ENCODE measurements around the gene AGAP1.
"Not testable (repeated sequence)": the region's sequence is repeated elsewhere in the genome, so short reads cannot be mapped to it uniquely, and the experiment has no call there.

Gene AGAP1

DNA sequence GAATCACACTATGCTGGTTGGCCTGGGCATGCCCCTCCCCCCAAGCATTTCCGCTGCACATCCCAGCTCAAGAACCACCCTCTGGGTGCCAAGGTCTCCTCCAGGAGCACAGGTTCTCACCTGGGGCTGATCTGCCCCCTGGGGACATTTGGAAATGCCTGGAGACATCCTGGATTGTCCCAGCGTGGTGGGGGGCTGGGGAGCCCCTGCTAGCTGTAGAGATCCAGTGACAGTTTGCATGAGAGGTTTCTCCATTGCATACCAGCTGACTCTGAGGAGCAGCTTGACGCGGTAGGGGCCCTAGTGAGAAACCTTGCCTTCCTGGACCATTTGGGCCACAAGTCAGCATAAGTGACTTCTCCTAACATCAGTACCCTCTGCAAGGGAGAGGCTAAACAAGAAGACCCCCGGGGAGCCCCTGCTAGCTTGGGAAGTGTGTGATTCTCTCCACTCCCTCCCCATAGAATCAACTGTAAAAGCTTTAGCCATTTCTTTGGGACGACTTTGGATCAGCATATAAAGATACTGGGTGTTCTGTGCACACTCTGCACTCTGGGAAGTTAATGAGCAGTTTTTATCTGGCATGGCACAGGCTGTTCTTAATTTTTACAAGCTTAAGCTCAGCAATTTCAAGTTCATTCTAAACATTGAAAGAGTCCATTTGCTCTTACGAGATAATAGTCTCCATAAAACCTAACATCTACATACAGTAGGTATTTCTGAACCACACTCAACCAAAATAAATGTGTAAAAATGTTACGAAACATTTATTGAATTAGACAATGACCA lies 580.2 kb downstream of the AGAP1 start:
- in situ Hi-C loops (cut with MboI; ENCODE audit: low pct_unique_long_range_greater_than_20kb, low sequenced_read_pairs): no loop called here
- no peak for DNase-seq

DNA sequence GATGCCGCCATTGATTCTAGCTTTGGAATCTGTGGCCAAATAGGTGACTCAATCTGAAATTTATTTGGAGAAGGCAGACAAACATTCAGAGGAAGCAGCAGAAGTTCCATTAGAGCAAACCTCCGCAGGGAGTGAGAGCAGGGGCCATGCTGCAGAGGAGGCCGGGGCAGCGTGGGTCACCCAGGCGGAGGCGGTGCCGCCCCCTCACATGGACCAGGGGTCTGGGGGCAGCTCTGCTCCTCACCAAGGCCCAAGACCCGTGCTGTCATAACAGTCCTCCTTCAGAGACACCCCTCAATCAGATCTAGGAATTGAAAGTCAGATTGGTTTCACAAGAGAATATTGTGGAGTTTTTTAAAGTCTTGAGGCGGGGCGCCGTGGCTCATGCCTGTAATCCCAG lies 582.0 kb downstream of the AGAP1 start:
- DNase-seq: no peak
- in situ Hi-C loops (cut with MboI; ENCODE audit: low pct_unique_long_range_greater_than_20kb, low sequenced_read_pairs): no loop called here

DNA sequence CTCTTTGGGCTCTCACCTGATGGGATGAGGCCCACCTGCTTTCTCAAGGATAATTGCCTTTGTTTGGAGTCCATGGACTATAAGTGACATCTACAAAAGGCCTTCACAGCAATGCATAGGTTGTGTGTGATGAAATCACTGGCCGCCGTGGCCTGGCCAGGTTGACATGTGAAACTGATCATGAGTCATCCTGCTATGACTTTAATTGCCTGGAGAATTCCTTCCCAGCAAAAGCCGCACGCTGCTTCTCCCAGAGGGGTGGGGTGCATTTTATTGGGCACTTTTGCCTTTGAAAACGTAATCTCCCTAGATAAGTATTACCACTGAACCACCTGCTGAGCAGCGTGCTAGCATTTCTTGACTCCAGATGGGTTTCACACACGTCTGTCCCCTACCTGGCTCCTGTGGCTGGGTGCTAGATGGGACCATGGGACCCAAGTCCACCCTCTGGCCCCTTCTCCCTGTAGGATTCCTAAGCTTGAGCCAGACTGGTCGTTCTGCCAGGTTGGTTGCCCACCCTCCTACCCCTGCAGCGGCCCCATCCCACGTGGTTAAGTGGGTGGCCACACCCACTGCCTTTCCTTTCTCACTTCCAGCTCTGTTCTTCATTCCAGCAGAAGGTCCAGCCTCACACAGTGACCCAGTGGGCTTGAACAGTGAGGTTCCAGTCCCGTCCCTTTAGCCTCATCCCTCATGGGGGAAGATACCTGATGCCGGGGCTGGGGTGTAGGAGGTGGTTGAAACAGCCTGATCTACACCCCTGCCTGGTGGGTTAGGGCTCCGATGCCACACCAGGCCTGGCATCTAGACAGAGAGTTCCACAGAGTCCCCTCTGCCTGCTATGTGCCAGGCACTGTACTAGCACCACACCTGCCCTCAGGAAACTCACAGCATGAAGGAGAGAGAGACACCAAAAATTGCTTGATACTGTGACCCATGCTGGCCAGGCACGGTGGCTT lies 584.7 kb downstream of the AGAP1 start:
- no peak for DNase-seq
- in situ Hi-C loops (cut with MboI; ENCODE audit: low pct_unique_long_range_greater_than_20kb, low sequenced_read_pairs): no loop called here

DNA sequence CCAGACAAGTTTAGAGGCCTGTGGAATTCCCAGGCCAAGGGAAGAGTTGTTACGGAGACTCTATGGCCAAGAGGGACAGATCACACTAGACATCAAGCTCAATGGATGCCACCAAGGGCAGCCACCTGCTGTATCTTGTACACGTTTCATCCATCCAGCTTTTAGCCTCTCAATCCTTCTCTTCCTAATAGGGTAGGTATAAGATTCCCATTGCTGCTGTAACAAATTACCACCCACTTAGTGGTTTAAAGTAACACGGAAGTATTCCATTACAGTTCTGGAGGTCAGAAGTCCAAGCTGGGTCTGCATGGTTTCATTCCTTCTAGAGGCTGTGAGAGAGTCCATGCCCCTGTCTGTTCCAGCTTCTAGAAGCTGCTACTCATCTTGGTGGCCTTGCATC lies 586.6 kb downstream of the AGAP1 start:
- in situ Hi-C loops (cut with MboI; ENCODE audit: low pct_unique_long_range_greater_than_20kb, low sequenced_read_pairs): no loop called here

DNA sequence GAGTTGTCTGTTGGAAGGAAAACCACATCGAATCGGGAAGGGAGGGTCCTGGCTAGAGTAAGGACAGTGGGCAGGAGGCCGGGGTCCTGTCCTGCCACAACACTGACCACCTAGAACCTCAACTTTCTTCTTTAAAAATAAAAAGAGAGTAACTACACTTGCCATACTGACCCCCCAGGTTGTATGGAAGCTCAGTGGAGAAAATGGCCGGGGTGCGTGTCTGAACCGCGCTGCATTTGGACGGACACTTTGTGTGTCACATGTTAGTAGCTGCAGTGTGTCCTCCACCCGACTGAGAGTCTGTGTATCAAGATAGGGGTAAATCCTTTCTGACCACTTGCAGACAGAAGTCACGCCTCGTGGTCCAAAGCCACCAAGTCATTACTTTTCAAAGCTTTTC lies 587.3 kb downstream of the AGAP1 start:
- in situ Hi-C loops (cut with MboI; ENCODE audit: low pct_unique_long_range_greater_than_20kb, low sequenced_read_pairs): no loop called here
- DNase-seq: no peak

More for the DNA sequence above, 586.6 kb downstream of the AGAP1 start:
- no peak for DNase-seq

DNA sequence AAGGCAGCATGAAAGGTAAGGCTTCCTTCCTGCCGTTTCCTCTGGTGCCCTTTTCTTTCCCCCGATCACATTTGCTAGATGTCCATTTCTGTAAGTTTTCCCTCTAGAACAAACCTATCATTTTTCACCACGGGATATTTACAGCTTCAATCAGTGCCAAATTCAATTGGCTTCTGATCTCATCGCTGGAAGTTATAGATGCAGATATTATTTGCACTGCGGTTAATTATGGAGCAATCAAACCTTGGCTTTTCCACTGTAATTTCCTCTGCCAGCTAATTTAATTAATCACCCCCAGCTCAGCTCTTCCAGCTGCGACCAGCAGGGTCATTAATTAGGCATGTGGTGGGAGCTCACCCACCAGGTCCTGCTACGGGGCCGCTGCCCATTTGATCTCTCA lies 588.2 kb downstream of the AGAP1 start:
- DNase-seq: no peak
- in situ Hi-C loops (cut with MboI; ENCODE audit: low pct_unique_long_range_greater_than_20kb, low sequenced_read_pairs): no loop called here

DNA sequence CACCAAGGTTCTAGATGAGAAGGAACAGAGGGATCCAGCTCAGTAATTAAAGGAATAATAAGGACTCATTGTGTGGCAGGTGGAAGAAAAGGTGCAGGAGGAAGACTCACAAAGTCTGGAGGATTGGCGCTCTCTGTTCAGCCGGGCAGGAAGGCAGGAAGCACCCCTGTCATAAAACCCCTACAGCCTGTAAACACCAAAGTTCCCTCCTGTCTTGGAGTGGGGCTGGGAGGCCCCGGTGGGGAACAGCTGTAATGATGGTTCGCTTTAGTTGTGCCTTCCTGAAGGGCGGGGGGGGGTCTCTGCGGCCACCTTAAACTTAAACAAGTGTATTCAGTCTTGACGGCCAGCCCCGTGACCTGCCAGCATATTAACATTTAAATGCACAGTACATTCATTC lies 590.1 kb downstream of the AGAP1 start:
- no peak for DNase-seq
- in situ Hi-C loops (cut with MboI; ENCODE audit: low pct_unique_long_range_greater_than_20kb, low sequenced_read_pairs): no loop called here

DNA sequence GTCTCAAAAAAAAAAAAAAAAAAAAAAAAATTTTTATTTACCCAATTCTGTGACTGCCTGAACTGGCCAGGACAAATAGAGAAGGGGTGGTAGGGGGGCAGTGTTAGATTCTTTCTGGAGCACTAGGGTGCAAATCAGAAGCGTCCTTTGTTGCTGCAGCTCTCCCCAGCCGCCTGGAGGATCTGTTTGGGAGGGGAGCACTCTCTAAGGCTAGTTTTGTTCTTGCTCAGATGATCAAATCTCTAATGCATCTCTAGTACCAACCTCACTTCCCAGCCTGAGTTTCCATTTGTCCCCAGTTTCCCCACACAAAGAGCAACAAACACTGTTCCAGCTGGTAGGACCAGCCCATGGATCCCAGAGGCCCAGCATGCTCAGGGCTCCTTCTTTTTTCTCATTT lies 591.4 kb downstream of the AGAP1 start:
- in situ Hi-C loops (cut with MboI; ENCODE audit: low pct_unique_long_range_greater_than_20kb, low sequenced_read_pairs): no loop called here
- DNase-seq: no peak

DNA sequence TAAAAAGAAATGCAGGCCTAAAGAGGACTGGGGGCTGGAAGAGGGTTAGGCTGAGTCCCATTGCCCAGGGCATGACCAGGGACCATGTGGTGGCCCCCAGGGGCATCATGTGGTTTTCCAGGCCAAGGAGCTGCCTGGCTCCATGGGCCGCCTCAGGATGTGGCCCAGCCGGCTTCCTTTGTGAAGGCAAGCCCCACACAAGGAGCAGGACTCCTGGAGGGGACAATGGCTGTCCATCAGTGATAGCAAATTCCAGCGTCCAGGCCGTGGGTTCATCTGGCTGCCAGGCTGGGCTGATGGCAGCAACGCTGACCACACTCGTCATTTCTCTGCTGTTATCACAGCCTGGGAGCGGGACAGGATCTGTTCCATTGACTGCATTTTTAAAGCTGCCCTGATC lies 591.8 kb downstream of the AGAP1 start:
- DNase-seq: no peak
- in situ Hi-C loops (cut with MboI; ENCODE audit: low pct_unique_long_range_greater_than_20kb, low sequenced_read_pairs): no loop called here

DNA sequence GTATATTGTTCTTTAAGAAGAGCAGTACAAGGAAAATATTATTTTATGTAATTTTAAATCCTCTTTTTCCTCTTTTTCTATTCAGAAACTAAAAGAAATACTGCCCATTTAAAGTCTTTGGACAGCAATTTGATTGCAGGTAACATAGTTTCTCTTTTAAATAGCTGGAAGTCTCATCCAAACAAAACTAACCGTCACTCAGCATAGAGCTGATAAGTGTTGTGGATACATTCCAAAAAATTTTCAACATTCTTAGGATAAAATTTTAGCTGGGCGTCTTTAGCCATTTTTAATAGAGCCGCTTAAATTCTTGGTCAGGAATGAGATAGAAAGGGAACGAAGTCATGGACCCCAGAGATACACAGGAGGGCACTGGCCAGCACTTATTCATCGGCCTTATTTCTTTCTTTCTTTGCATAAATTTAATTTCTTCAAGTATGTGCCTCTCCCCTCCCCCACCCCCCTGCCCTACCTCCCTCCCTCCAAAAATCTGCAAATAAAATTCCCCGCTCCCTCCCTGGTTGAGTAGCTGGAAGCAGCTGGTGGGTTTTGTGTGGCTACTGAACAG lies 592.6 kb downstream of the AGAP1 start:
- DNase-seq: no peak

DNA sequence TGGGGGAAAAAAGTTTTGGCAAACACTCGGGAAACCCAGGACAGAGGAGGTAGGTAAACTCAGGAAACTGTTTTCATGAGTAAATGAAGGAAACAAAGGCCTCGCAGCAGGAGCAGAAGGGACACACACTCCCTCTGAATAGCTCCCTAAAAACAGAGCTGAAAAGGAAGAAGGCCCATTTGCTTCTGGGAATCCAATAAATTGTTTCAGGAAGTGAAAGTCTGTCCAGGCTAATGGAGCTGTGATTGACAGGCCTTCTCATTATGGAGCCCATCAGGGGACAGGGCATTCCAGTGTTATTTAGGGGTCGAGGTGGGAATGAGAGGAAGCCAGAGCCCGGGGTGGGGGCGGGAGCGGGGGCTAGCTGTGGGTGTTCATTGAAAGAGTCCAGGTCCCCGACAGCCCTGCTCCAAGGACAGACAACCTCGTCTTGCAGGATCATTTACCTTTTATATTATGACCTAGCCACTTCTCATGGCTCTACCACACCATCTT lies 593.2 kb downstream of the AGAP1 start:
- in situ Hi-C loops (cut with MboI; ENCODE audit: low pct_unique_long_range_greater_than_20kb, low sequenced_read_pairs): no loop called here

More for the DNA sequence above, 592.6 kb downstream of the AGAP1 start:
- in situ Hi-C loops (cut with MboI; ENCODE audit: low pct_unique_long_range_greater_than_20kb, low sequenced_read_pairs): no loop called here

DNA sequence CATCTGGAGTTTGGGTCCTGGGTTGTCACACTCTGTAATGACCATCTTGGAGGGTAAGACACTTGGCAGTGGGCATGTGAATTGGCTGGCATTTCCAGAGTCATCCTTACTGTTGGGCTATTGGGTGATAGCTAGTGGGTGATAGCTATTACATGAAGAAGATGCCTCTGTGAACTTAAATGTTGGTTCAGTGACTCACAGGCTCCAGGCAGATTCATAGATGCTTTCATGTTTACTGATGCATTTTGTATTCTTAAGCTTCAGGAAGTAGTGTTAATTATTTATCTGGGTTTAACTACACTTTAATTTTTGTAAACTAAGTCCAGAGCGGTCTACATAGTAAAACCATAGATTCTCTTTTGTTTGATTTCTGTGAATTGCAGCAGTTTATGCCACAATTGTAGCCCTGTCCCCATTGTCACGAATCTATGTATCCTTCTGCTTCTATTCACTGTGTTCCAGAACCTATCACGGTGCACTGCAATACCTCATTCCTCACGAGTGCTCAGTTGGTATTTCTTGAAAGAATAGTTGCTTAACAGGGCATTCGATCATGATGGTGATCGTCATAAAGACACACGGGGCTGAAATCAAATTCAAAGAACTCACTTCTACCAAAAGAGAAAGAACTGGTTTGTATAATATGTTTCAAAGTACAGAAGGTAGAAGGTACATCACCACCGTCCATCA lies 594.7 kb downstream of the AGAP1 start:
- DNase-seq: no peak
- in situ Hi-C loops (cut with MboI; ENCODE audit: low pct_unique_long_range_greater_than_20kb, low sequenced_read_pairs): no loop called here

More for the DNA sequence above, 593.2 kb downstream of the AGAP1 start:
- no peak for DNase-seq

DNA sequence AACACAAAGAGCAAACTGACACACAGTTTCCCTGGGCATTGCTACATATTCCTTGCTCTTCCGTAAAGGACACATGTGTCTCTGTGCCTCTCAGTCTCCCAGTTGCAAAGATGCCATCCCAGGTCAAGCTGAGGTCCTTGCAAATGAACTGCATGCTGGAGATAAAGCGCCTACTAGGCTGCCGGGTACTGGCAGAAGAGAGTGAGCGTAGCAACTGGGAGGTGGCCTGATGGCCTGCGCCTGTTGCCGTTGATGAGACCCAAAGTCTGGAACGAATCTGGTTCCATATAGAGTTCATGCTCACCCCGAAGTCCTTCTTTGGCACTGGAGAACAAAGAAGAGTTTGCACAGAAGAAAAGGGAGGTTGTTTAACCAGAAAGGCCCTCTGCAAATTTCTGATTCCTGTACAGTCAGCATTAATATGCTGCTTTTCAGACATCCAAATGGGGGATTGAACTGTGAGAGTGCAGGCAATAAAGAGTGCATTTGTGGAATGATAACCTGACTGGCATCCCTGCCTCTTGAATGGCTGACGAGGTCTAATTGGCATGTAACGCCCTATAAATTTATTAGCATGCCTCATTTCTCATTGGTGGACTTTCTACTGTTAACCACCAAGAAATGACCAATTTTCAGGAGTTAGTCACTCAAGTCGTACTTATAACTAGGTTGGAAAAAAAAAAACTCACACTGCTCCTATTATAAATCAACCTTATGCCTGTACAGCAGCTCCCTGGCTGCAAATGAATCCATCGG lies 595.6 kb downstream of the AGAP1 start:
- in situ Hi-C loops (cut with MboI; ENCODE audit: low pct_unique_long_range_greater_than_20kb, low sequenced_read_pairs): no loop called here
- no peak for DNase-seq

DNA sequence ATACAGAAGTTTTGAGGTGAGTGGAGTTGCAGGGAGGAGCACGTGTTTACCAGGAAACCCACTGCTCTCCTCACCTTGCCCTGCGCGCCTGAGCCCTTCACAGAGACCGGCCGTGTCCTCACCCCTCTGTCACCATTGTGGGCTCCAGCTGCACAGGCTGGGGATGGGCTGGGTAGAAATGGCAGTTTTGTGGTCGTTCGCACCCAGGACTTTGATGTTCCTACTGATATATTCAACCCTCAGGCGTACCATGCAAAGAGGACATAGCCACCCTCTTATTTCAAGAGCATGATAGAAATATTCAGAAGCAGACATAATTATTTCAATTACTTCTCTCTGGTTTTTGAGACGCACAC lies 596.2 kb downstream of the AGAP1 start:
- in situ Hi-C loops (cut with MboI; ENCODE audit: low pct_unique_long_range_greater_than_20kb, low sequenced_read_pairs): no loop called here

DNA sequence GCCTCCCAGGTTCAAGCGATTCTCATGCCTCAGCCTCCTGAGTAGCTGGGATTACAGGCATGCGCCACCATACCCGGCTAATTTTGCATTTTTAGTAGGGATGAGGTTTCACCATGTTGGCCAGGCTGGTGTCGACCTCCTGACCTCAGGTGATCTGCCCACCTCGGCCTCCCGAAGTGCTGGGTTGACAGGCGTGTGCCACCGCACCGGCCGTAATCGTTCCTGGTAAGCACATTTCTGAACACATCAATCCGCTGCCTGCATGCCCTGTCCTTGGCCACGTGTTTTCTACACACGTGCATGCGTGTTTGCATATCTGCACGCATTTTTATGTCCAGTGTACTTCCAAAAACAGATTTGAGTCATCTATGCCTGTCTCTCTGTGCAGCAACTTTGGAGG lies 597.0 kb downstream of the AGAP1 start:
- in situ Hi-C loops (cut with MboI; ENCODE audit: low pct_unique_long_range_greater_than_20kb, low sequenced_read_pairs); DNase-seq: not testable (repeated sequence)

More for the DNA sequence above, 596.2 kb downstream of the AGAP1 start:
- DNase-seq: no peak

DNA sequence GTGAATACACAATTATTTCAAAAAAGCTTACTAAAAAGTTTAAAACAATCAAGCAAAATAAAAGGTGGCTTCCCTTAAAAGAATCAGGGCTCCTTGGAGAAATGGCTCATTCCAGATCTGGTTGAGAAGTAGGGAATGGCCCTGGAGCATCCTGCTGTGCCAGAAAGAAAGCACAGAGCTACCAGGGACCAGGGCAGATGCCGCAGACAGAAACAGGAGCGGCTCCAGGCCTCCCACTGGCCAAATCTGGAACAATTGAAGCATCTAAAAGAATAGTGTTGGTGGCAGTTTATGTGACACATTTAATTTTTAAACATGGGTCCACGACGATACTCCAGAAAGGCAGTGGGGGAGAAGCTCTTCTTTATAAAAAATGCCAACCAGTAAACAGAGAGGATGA lies 598.9 kb downstream of the AGAP1 start:
- in situ Hi-C loops (cut with MboI; ENCODE audit: low pct_unique_long_range_greater_than_20kb, low sequenced_read_pairs): no loop called here

DNA sequence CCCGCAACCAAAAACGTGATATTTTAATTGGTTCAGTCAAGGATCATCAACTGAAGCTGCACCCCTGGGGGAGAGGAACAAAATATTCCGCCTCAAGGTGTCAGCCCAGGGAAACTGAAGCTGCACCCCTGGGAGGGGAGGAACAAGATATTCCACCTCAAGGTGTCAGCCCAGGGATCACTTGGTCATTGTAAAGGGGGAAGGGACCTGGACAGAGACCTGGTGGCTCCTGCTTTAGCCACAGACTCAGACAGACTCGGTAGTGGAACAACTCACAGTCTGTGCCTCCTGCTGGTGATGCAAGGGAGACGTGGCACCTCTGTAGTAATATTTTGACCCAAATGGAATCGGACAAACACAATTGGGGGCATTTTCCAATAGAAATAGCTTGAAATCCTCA lies 599.3 kb downstream of the AGAP1 start:
- in situ Hi-C loops (cut with MboI; ENCODE audit: low pct_unique_long_range_greater_than_20kb, low sequenced_read_pairs): no loop called here
- DNase-seq: no peak

More for the DNA sequence above, 598.9 kb downstream of the AGAP1 start:
- no peak for DNase-seq

DNA sequence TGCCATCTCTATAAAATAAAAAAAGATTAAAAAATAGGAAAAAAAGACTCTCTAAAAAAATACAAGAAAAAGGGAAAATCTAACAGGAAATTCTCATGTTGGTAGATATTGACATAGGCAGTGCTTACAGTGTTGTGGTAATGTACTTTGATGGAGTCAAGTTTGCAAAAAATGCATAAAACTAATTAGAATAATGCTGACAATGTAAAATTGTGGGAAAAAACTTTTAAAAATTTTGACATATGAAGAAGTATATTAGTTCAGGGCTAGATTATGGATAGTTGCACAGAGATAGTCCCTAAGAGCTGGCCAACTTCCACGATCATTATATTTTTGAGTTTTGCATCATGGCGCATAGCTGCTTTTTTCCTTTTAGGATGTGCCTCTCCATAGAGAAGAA lies 601.7 kb downstream of the AGAP1 start:
- DNase-seq: no peak
- in situ Hi-C loops (cut with MboI; ENCODE audit: low pct_unique_long_range_greater_than_20kb, low sequenced_read_pairs): no loop called here

Measured in KBM-7 (cell line).